Endothelial cell of umbilical vein (primary cell): ENCODE data around the gene LRRC61. TPM values are rescaled to one million over a fixed set of nuclear protein-coding genes. Genes with fewer than 3 reads are reported as not detected.

Source experiments
- BruUV-seq: library from RNA; stranded (reverse); fragments of 400-500 nt; replicated peaks from 2 replicates; lab custom pipeline; 2021; lab: Mats Ljungman, UMichigan
- CTCF ChIA-PET: fragments of 300-600, 350-600 bp; sonication (Branson Sonifier 250); formaldehyde crosslinking; loops from one replicate; lab custom pipeline; 2021; ENCODE audit warnings: antibody characterized with exemption, inconsistent platforms; lab: Charles Lee
- POLR2A ChIA-PET: fragments of 300-600, 350-600 bp; sonication (Branson Sonifier 250); formaldehyde crosslinking; loops from one replicate; lab custom pipeline; 2021; ENCODE audit warnings: antibody characterized with exemption, inconsistent platforms; lab: Charles Lee
- DNase-seq: peaks from one replicate; pipeline ENCODE4 v3.0.0-alpha.2; 2011; ENCODE audit warnings: low read depth, low spot score
- FAIRE-seq: peaks from 2 replicates; lab custom pipeline; 2011; peaks lifted over from hg19 to GRCh38; lab: Jason Lieb, UNC
- H2AFZ ChIP-seq: 2 replicates; pipeline ENCODE4 v1.6.0; 2012; ENCODE audit warnings: low read depth, low read length, control low read depth, inconsistent platforms
- H3K27ac ChIP-seq: 2 replicates; pipeline ENCODE4 v1.5.1; 2011; ENCODE audit warnings: low read depth, mild to moderate bottlenecking, control low read depth, low read length, moderate library complexity; ENCODE audit not compliant: insufficient read depth
- H3K27me3 ChIP-seq, 2 experiments: 2 replicates each; pipeline versions ENCODE4 v1.6.0 to v1.6.1; 2011; ENCODE audit warnings: low read length in 2 of 2, mixed read lengths in 1 of 2; ENCODE audit not compliant: control insufficient read depth in 2 of 2, insufficient read depth in 2 of 2
- H3K36me3 ChIP-seq, 2 experiments: 2 replicates in 1 of 2; 3 replicates in 1 of 2; pipeline ENCODE4 v1.5.1; 2011; ENCODE audit warnings: low read length in 2 of 2, mild to moderate bottlenecking in 1 of 2, moderate library complexity in 1 of 2; ENCODE audit not compliant: control insufficient read depth in 2 of 2, insufficient read depth in 2 of 2; ENCODE audit errors: extremely low read depth in 1 of 2
- H3K4me1 ChIP-seq: 3 replicates; pipeline ENCODE4 v1.5.1; 2011; ENCODE audit warnings: mild to moderate bottlenecking, low read length; ENCODE audit not compliant: control insufficient read depth, insufficient read depth; ENCODE audit errors: extremely low read depth
- H3K4me2 ChIP-seq: 2 replicates; pipeline ENCODE4 v1.6.1; 2011; ENCODE audit warnings: low read length, control low read depth, mixed read lengths; ENCODE audit not compliant: insufficient read depth
- H3K4me3 ChIP-seq, 3 experiments: fragments of 200-600 bp in 1 of 3; sonication (generic), shearing (Covaris generic) in 1 of 3; replicated peaks in 1 of 3; 2 replicates each; pipeline ENCODE4 v1.5.1; 2011 to 2016; ENCODE audit warnings: control low read depth in 3 of 3, low read length in 3 of 3, mild to moderate bottlenecking in 2 of 3, inconsistent platforms in 1 of 3, low read depth in 1 of 3, moderate library complexity in 1 of 3; ENCODE audit not compliant: insufficient read depth in 1 of 3
- H3K79me2 ChIP-seq: 2 replicates; pipeline ENCODE4 v1.6.0; 2012; ENCODE audit warnings: low read length, inconsistent platforms; ENCODE audit not compliant: control insufficient read depth, insufficient read depth
- H3K9ac ChIP-seq: replicated peaks from 2 replicates; pipeline ENCODE3; 2011; ENCODE audit warnings: low read length, control low read depth; ENCODE audit not compliant: insufficient read depth; ENCODE audit errors: extremely low read depth
- H3K9me1 ChIP-seq: replicated peaks from 3 replicates; pipeline ENCODE4 v1.6.0; 2011; ENCODE audit warnings: mild to moderate bottlenecking, low read length; ENCODE audit not compliant: control insufficient read depth, insufficient read depth; ENCODE audit errors: extremely low read depth
- H3K9me3 ChIP-seq: replicated peaks from 2 replicates; pipeline ENCODE4 v1.5.1; 2012; ENCODE audit warnings: low read length, inconsistent platforms; ENCODE audit not compliant: control insufficient read depth, insufficient read depth
- H4K20me1 ChIP-seq: replicated peaks from 2 replicates; pipeline ENCODE3; 2011; ENCODE audit warnings: mild to moderate bottlenecking, low read length; ENCODE audit not compliant: control insufficient read depth, insufficient read depth; ENCODE audit errors: extremely low read depth
- EZH2 ChIP-seq: IDR thresholded peaks from 2 replicates; pipeline ENCODE4 v1.6.1; 2012; ENCODE audit warnings: borderline replicate concordance, low read depth, mild to moderate bottlenecking, moderate library complexity, low read length, inconsistent platforms; ENCODE audit not compliant: severe bottlenecking
- FOS ChIP-seq: IDR thresholded peaks from 2 replicates; pipeline ENCODE4 v1.6.1; 2011; ENCODE audit warnings: mild to moderate bottlenecking, low read length, moderate library complexity, borderline replicate concordance; ENCODE audit not compliant: insufficient read depth
- GATA2 ChIP-seq: IDR thresholded peaks from 2 replicates; pipeline ENCODE4 v1.7.0; 2011; ENCODE audit warnings: low read depth, mild to moderate bottlenecking, moderate library complexity, mixed read lengths, low read length; ENCODE audit not compliant: insufficient read length, insufficient read depth
- JUN ChIP-seq: IDR thresholded peaks from 2 replicates; pipeline ENCODE4 v1.6.1; 2011; ENCODE audit warnings: borderline replicate concordance, low read depth; ENCODE audit not compliant: insufficient read length, insufficient read depth
- MAX ChIP-seq: IDR thresholded peaks from 2 replicates; pipeline ENCODE4 v1.6.1; 2011; ENCODE audit not compliant: insufficient read depth, insufficient read length
- MYC ChIP-seq: IDR thresholded peaks from one replicate; pipeline ENCODE4 v1.6.1; 2011; ENCODE audit warnings: mild to moderate bottlenecking, low read depth, low read length
- POLR2A ChIP-seq: IDR thresholded peaks from 2 replicates; pipeline ENCODE4 v1.6.1; 2012; ENCODE audit warnings: low read depth, mild to moderate bottlenecking, control low read depth, low read length
- POLR2AphosphoS5 ChIP-seq: IDR thresholded peaks from 2 replicates; pipeline ENCODE4 v1.6.1; 2012; ENCODE audit warnings: low read depth, mild to moderate bottlenecking, control low read depth, low read length, moderate library complexity; ENCODE audit not compliant: insufficient read depth
- dilution Hi-C: fragments of 300-500 bp; cut with MboI; formaldehyde crosslinking; loops from one replicate; pipeline ENCODE4 v1.15.0; 2019; ENCODE audit warnings: low sequenced_read_pairs; ENCODE audit not compliant: extremely low pct_ligation_motif_present
- intact Hi-C: fragments of 100-400 bp; cut with micrococcal nuclease; formaldehyde crosslinking; loops from one replicate; pipeline ENCODE4 v1.10.0; 2022
- polyA plus RNA-seq, 4 experiments: library from polyadenylated mRNA; depleted of rRNA in 3 of 4; stranded (reverse) in 3 of 4; unstranded in 1 of 4; fragments of >200 nt; gene quantifications; 2 replicates each; pipeline versions ENCODE4 v1.2.1 to v1.2.3, GENCODE V29; 2011 to 2012; ENCODE audit warnings: missing spikeins in 1 of 4
- total RNA-seq: library from RNA; stranded (reverse); gene quantifications from 2 replicates; pipeline ENCODE4 v1.2.3, GENCODE V29; 2021
- TF ChIP-seq, protein P1 (sequence below), 2 donors: IDR thresholded peaks; 1 replicate in 1 of 2; 2 replicates in 1 of 2; pipeline ENCODE4 v1.5.1; 2011; ENCODE audit warnings: low read length in 2 of 2, mild to moderate bottlenecking in 2 of 2, moderate library complexity in 2 of 2, control low read depth in 1 of 2, inconsistent platforms in 1 of 2, low read depth in 1 of 2; ENCODE audit not compliant: insufficient read depth in 1 of 2; ENCODE audit errors: extremely low read depth in 1 of 2

LRRC61 gene
- total and polyA plus RNA-seq, 2 donors (not counting 3 experiments of a cell fraction or from before 2014, with no cell fraction given), result 0.72 TPM; not detected in 1

DNA sequence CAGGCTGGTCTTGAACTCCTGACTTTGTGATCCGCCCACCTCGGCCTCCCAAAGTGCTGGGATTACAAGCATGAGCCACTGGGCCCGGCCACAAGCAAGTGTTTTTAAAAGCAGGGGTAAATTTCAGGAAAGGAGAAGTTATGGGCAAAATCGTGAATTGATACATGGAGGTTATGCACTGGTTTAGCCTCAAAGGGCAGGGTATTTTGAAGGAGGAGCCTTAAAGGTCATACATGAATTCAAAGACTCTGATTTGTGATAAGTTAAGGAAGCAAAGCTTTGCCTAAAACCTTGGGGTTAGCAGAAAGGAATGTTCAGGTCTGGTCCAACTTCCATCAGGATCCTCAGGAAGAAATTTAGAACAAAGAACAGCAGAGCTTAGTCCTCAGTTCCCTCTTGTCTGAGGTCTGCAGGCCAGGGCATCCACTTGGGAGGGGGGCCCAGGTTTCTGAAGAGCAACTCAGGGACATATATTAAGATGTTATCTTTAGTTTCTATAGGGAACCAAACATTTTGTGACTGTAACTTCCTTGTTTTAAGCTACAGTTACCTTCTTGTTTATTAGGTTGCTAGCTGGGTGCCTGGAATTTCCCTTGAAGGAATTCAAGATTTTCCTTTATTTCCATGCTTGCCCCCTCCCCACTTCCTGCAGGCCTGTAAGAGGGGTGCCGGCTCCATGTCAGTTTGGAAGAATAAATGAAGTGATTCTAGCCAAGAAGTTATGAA lies 42.7 kb downstream of the LRRC61 start:
- Histone ChIP-seq H3K4me1 (peaks cover 25% of the 10 kb centered on the region), H3K4me3 (no peak overlapping the region), H3K9me1 (no peaks in the 10 kb centered on the region), H3K27ac (no peak overlapping the region), H3K4me2 (no peak overlapping the region), H3K9me3 (no peaks in the 10 kb centered on the region), H3K27me3 (no peaks in the 10 kb centered on the region), H3K79me2 (peaks cover 21% of the 10 kb centered on the region), H3K36me3 (peaks cover 3 to 6% of the 10 kb centered on the region in 2 experiments), H2AFZ (no peak overlapping the region), H3K9ac (no peak overlapping the region), H4K20me1 (no peaks in the 10 kb centered on the region)
- TF ChIP-seq EZH2 (no peak), MYC (no peak), POLR2A (no peak), FOS (no peak), MAX (no peak), JUN (no peak), POLR2AphosphoS5 (no peak), GATA2 (no peak)
- TF ChIP-seq, protein P1, sequence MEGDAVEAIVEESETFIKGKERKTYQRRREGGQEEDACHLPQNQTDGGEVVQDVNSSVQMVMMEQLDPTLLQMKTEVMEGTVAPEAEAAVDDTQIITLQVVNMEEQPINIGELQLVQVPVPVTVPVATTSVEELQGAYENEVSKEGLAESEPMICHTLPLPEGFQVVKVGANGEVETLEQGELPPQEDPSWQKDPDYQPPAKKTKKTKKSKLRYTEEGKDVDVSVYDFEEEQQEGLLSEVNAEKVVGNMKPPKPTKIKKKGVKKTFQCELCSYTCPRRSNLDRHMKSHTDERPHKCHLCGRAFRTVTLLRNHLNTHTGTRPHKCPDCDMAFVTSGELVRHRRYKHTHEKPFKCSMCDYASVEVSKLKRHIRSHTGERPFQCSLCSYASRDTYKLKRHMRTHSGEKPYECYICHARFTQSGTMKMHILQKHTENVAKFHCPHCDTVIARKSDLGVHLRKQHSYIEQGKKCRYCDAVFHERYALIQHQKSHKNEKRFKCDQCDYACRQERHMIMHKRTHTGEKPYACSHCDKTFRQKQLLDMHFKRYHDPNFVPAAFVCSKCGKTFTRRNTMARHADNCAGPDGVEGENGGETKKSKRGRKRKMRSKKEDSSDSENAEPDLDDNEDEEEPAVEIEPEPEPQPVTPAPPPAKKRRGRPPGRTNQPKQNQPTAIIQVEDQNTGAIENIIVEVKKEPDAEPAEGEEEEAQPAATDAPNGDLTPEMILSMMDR (IDR thresholded peaks at IDR 0.05; ENCODE audit: extremely low read depth in 1 of 2, insufficient read depth in 1 of 2, low read depth in 1 of 2, low read length in 2 of 2), result no peak
- ChIA-PET POLR2A (no interaction called here), CTCF (interaction anchor here (0.8 to 1.8 kb wide), 4 partner anchors 9 to 12 kb away, joined by 3 to 8 read pairs (median 4); no protein-coding TSS in a partner anchor)
- dilution Hi-C loops (no loop called here), intact Hi-C loops (loop anchor here (1.0 to 5.0 kb wide), 3 partner anchors 39 to 626 kb away; partner anchors contain the start of genes GIMAP6 and NOS3)
- DNase-seq (no peak), FAIRE-seq (peak; percentile 18)
- no TSS peak for BruUV-seq
